Measurements from ENCODE around the gene ST8SIA1. TPM values are rescaled to one million over a fixed set of nuclear protein-coding genes. Genes with fewer than 3 reads are reported as not detected.

The ST8SIA1 gene
- total and polyA plus RNA-seq, 5 donors from 2014 or later: 1.2 to 39.4 (median 3.3) TPM

GRCh38 chr12:22217556-22217955 is 117.0 kb downstream of the ST8SIA1 start:
- no peaks in the 10 kb centered on the region for H3K4me1 ChIP-seq (ENCODE audit: control insufficient read depth, insufficient read depth, low read length, poor library complexity, severe bottlenecking)
- no peak for ATAC-seq (ENCODE audit: low read depth in 2 of 2)
- Mint-ChIP-seq H3K27me3 (no peaks in the 10 kb centered on the region), H3K27ac (no peak overlapping the region), H3K36me3 (peaks cover 16% of the 10 kb centered on the region), H3K9me3 (peaks cover 0 to 7% (median 0%) of the 10 kb centered on the region in 7 donors), H3K4me1 (peaks cover 0 to 11% (median 7%) of the 10 kb centered on the region in 4 donors), H3K4me3 (no peak overlapping the region)
- H3K27me3 ChIP-seq (ENCODE audit: control insufficient read depth, insufficient read depth, low read length): no peaks in the 10 kb centered on the region
- no peak for DNase-seq
- H3K36me3 ChIP-seq (ENCODE audit: control insufficient read depth, insufficient read depth, low read length): no peaks in the 10 kb centered on the region
- H3K9me3 ChIP-seq (ENCODE audit: control insufficient read depth in 2 of 2, low read length in 2 of 2): no peaks in the 10 kb centered on the region
- no peak overlapping the region for H3K27ac ChIP-seq (ENCODE audit: insufficient read depth, low read length, poor library complexity, severe bottlenecking)
- H3K4me3 ChIP-seq (ENCODE audit: low read depth, low read length): no peak overlapping the region

- H3K9me3 ChIP-seq (ENCODE audit: control insufficient read depth in 2 of 2, low read length in 2 of 2): no peaks in the 10 kb centered on the region
- Mint-ChIP-seq H3K27me3 (no peaks in the 10 kb centered on the region), H3K9me3 (peaks cover 0 to 7% (median 0%) of the 10 kb centered on the region in 7 donors), H3K4me3 (no peak overlapping the region), H3K27ac (no peak overlapping the region), H3K36me3 (peaks cover 16% of the 10 kb centered on the region), H3K4me1 (peaks cover 0 to 9% (median 7%) of the 10 kb centered on the region in 4 donors)
- H3K27me3 ChIP-seq (ENCODE audit: control insufficient read depth, insufficient read depth, low read length): no peaks in the 10 kb centered on the region
- DNase-seq (no peak), ATAC-seq (ENCODE audit: low read depth in 2 of 2) (no peak)
- H3K4me1 ChIP-seq (ENCODE audit: control insufficient read depth, insufficient read depth, low read length, poor library complexity, severe bottlenecking): no peaks in the 10 kb centered on the region
- H3K36me3 ChIP-seq (ENCODE audit: control insufficient read depth, insufficient read depth, low read length): no peaks in the 10 kb centered on the region
- H3K27ac ChIP-seq (ENCODE audit: insufficient read depth, low read length, poor library complexity, severe bottlenecking): no peak overlapping the region
- no peak overlapping the region for H3K4me3 ChIP-seq (ENCODE audit: low read depth, low read length)
Observed at GRCh38 chr12:22215467-22216253, 118.8 kb downstream of the ST8SIA1 start.

- Mint-ChIP-seq H3K27ac (no peak overlapping the region), H3K4me1 (peaks cover 4 to 18% (median 9%) of the 10 kb centered on the region in 4 donors), H3K9me3 (peaks cover 0 to 7% (median 0%) of the 10 kb centered on the region in 7 donors), H3K4me3 (no peak overlapping the region), H3K27me3 (no peaks in the 10 kb centered on the region), H3K36me3 (peaks cover 16% of the 10 kb centered on the region)
- no peak for ATAC-seq (ENCODE audit: low read depth in 2 of 2)
- no peaks in the 10 kb centered on the region for H3K27me3 ChIP-seq (ENCODE audit: control insufficient read depth, insufficient read depth, low read length)
- no peaks in the 10 kb centered on the region for H3K36me3 ChIP-seq (ENCODE audit: control insufficient read depth, insufficient read depth, low read length)
- DNase-seq: no peak
- no peak overlapping the region for H3K27ac ChIP-seq (ENCODE audit: insufficient read depth, low read length, poor library complexity, severe bottlenecking)
- H3K4me3 ChIP-seq (ENCODE audit: low read depth, low read length): no peak overlapping the region
- no peaks in the 10 kb centered on the region for H3K4me1 ChIP-seq (ENCODE audit: control insufficient read depth, insufficient read depth, low read length, poor library complexity, severe bottlenecking)
- H3K9me3 ChIP-seq (ENCODE audit: control insufficient read depth in 2 of 2, low read length in 2 of 2): no peaks in the 10 kb centered on the region
Observed at GRCh38 chr12:22211128-22211527, 123.4 kb downstream of the ST8SIA1 start.

GRCh38 chr12:22209422-22209821 is 125.1 kb downstream of the ST8SIA1 start:
- ATAC-seq (ENCODE audit: low read depth in 2 of 2): no peak
- H3K4me3 Mint-ChIP-seq: no peak overlapping the region
- no peaks in the 10 kb centered on the region for H3K4me1 ChIP-seq (ENCODE audit: control insufficient read depth, insufficient read depth, low read length, poor library complexity, severe bottlenecking)
- no peak overlapping the region for H3K4me3 ChIP-seq (ENCODE audit: low read depth, low read length)
- peaks cover 11% of the 10 kb centered on the region for H3K36me3 Mint-ChIP-seq
- H3K9me3 Mint-ChIP-seq: peaks cover 0 to 11% (median 3%) of the 10 kb centered on the region in 7 donors
- H3K27ac Mint-ChIP-seq: no peak overlapping the region
- no peaks in the 10 kb centered on the region for H3K27me3 ChIP-seq (ENCODE audit: control insufficient read depth, insufficient read depth, low read length)
- no peak overlapping the region for H3K27ac ChIP-seq (ENCODE audit: insufficient read depth, low read length, poor library complexity, severe bottlenecking)
- peaks cover 0 to under 1% of the 10 kb centered on the region in 2 experiments for H3K9me3 ChIP-seq (ENCODE audit: control insufficient read depth in 2 of 2, low read length in 2 of 2)
- peaks cover 4 to 18% (median 7%) of the 10 kb centered on the region in 4 donors for H3K4me1 Mint-ChIP-seq
- DNase-seq: no peak
- no peaks in the 10 kb centered on the region for H3K27me3 Mint-ChIP-seq
- no peaks in the 10 kb centered on the region for H3K36me3 ChIP-seq (ENCODE audit: control insufficient read depth, insufficient read depth, low read length)

- Histone ChIP-seq H3K4me1 (ENCODE audit: control insufficient read depth, insufficient read depth, low read length, poor library complexity, severe bottlenecking) (no peaks in the 10 kb centered on the region), H3K4me3 (ENCODE audit: low read depth, low read length) (no peak overlapping the region), H3K27me3 (ENCODE audit: control insufficient read depth, insufficient read depth, low read length) (no peaks in the 10 kb centered on the region), H3K9me3 (ENCODE audit: control insufficient read depth in 2 of 2, low read length in 2 of 2) (peaks cover 8 to 10% of the 10 kb centered on the region in 2 experiments), H3K27ac (ENCODE audit: insufficient read depth, low read length, poor library complexity, severe bottlenecking) (no peak overlapping the region), H3K36me3 (ENCODE audit: control insufficient read depth, insufficient read depth, low read length) (peaks cover 16% of the 10 kb centered on the region)
- no peak for DNase-seq
- H3K9me3 Mint-ChIP-seq: peaks cover 0 to 17% (median 7%) of the 10 kb centered on the region in 7 donors
- H3K4me1 Mint-ChIP-seq: peaks cover 3 to 17% (median 7%) of the 10 kb centered on the region in 4 donors
- no peak overlapping the region for H3K4me3 Mint-ChIP-seq
- ATAC-seq (ENCODE audit: low read depth in 2 of 2): no peak
- H3K27me3 Mint-ChIP-seq: no peaks in the 10 kb centered on the region
- H3K36me3 Mint-ChIP-seq: peaks cover 16% of the 10 kb centered on the region
- no peak overlapping the region for H3K27ac Mint-ChIP-seq
Observed at GRCh38 chr12:22206111-22206728, 128.3 kb downstream of the ST8SIA1 start.

- H3K9me3 Mint-ChIP-seq: peaks cover 0 to 17% (median 7%) of the 10 kb centered on the region in 7 donors
- Histone ChIP-seq H3K27ac (ENCODE audit: insufficient read depth, low read length, poor library complexity, severe bottlenecking) (no peak overlapping the region), H3K27me3 (ENCODE audit: control insufficient read depth, insufficient read depth, low read length) (no peaks in the 10 kb centered on the region), H3K9me3 (ENCODE audit: control insufficient read depth in 2 of 2, low read length in 2 of 2) (peaks cover 8 to 10% of the 10 kb centered on the region in 2 experiments), H3K4me3 (ENCODE audit: low read depth, low read length) (no peak overlapping the region), H3K4me1 (ENCODE audit: control insufficient read depth, insufficient read depth, low read length, poor library complexity, severe bottlenecking) (no peaks in the 10 kb centered on the region), H3K36me3 (ENCODE audit: control insufficient read depth, insufficient read depth, low read length) (peaks cover 18% of the 10 kb centered on the region)
- no peak overlapping the region for H3K4me3 Mint-ChIP-seq
- H3K4me1 Mint-ChIP-seq: peaks cover 3 to 11% (median 5%) of the 10 kb centered on the region in 4 donors
- ATAC-seq (ENCODE audit: low read depth in 2 of 2) (no peak), DNase-seq (no peak)
- H3K27me3 Mint-ChIP-seq: no peaks in the 10 kb centered on the region
- peaks cover 20% of the 10 kb centered on the region for H3K36me3 Mint-ChIP-seq
- H3K27ac Mint-ChIP-seq: no peak overlapping the region
Observed at GRCh38 chr12:22204391-22204790, 130.1 kb downstream of the ST8SIA1 start.

- no peak overlapping the region for H3K27ac ChIP-seq (ENCODE audit: insufficient read depth, low read length, poor library complexity, severe bottlenecking)
- Mint-ChIP-seq H3K9me3 (peaks cover 0 to 17% (median 7%) of the 10 kb centered on the region in 7 donors), H3K4me1 (peaks cover 3 to 9% (median 4%) of the 10 kb centered on the region in 4 donors), H3K4me3 (no peak overlapping the region), H3K27me3 (no peaks in the 10 kb centered on the region), H3K27ac (no peak overlapping the region), H3K36me3 (peaks cover 20% of the 10 kb centered on the region)
- H3K36me3 ChIP-seq (ENCODE audit: control insufficient read depth, insufficient read depth, low read length): peaks cover 18% of the 10 kb centered on the region
- H3K4me1 ChIP-seq (ENCODE audit: control insufficient read depth, insufficient read depth, low read length, poor library complexity, severe bottlenecking): no peaks in the 10 kb centered on the region
- no peak overlapping the region for H3K4me3 ChIP-seq (ENCODE audit: low read depth, low read length)
- no peak for ATAC-seq (ENCODE audit: low read depth in 2 of 2)
- no peaks in the 10 kb centered on the region for H3K27me3 ChIP-seq (ENCODE audit: control insufficient read depth, insufficient read depth, low read length)
- no peak for DNase-seq
- H3K9me3 ChIP-seq (ENCODE audit: control insufficient read depth in 2 of 2, low read length in 2 of 2): peaks cover 8 to 10% of the 10 kb centered on the region in 2 experiments
Observed at GRCh38 chr12:22202847-22203246, 131.7 kb downstream of the ST8SIA1 start.
